Kidney capillary endothelial cell (primary cell): ENCODE results near the gene SEZ6L.

Source experiments
- DNase-seq: peaks from one replicate; pipeline ENCODE4 v3.0.0-alpha.2; 2018; ENCODE audit warnings: low spot score

SEZ6L gene

GRCh38 chr22:26429458-26430286, 260.4 kb downstream of the SEZ6L start:
- no peak for DNase-seq

GRCh38 chr22:26430600-26430999, 261.3 kb downstream of the SEZ6L start:
- DNase-seq: no peak

GRCh38 chr22:26431261-26431995, 262.2 kb downstream of the SEZ6L start:
- no peak for DNase-seq

DNA sequence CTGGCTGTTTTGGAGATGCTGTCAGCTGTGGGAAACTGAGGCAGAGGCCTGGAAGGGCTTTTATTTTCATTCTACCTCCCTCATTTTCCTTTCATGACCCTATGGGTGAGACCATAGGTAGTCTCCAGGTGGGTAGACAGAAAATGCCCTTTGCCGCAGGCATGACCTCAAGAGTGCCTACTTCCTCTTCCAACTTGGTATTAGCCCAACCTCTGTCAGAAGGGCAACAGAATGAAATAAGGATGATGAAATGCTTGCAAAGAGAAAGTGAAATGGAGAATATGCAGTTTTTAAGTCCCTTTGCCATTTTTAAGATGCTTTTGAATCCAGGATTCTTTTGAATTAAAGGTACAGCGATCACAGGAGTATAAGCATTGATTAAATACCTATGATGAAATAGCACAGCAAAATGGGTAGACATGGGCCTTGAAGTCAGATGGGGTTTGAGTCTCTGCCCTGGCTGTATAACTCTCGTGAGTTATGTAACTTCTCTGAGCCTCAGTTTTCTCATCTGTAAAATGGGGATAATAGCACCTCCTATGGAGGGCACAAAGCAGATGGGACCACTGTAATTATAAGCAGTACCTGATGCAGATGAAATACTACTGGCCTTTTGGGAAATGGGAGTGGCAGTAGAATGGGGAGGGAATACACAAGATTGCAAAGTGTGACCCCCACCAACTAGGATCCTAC, 263.5 kb downstream of the SEZ6L start:
- DNase-seq: no peak
